GM12878 (cell line): ENCODE results near the gene HELZ. TPM values are rescaled to one million over a fixed set of nuclear protein-coding genes. Genes with fewer than 3 reads are reported as not detected.

Source experiments
- BCLAF1 ChIP-seq: fragments of 450-650 bp; IDR thresholded peaks from 2 replicates; pipeline ENCODE4 v1.6.1; 2017; ENCODE audit warnings: antibody characterized with exemption, mild to moderate bottlenecking, moderate library complexity
- BMI1 ChIP-seq: fragments of 450-650 bp; IDR thresholded peaks from 2 replicates; pipeline ENCODE4 v1.6.1; 2016; ENCODE audit warnings: mild to moderate bottlenecking, moderate library complexity, borderline replicate concordance
- CBFB ChIP-seq: IDR thresholded peaks from 2 replicates; pipeline ENCODE4 v1.6.1; 2016; ENCODE audit warnings: antibody characterized with exemption, low read depth
- CHD2 ChIP-seq: IDR thresholded peaks from 2 replicates; pipeline ENCODE4 v1.6.1; 2011; ENCODE audit warnings: low read depth, low read length, improper control_type of control experiment, borderline replicate concordance
- CTCF ChIP-seq, 3 experiments: IDR thresholded peaks in 2 of 3; conservative IDR thresholded peaks in 1 of 3; 2 replicates each; pipeline ENCODE4 v1.5.1; 2011; ENCODE audit warnings: low read depth in 3 of 3, low read length in 3 of 3, mild to moderate bottlenecking in 3 of 3, control low read depth in 2 of 3, moderate library complexity in 2 of 3, inconsistent platforms in 1 of 3, mixed read lengths in 1 of 3; ENCODE audit not compliant: control insufficient read depth in 2 of 3, insufficient read depth in 1 of 3; ENCODE audit errors: extremely low read depth in 1 of 3
- IKZF2 ChIP-seq, 2 experiments: fragments of 450-650 bp; IDR thresholded peaks; 2 replicates each; pipeline ENCODE4 v1.6.1; 2017; ENCODE audit warnings: mild to moderate bottlenecking in 2 of 2, moderate library complexity in 2 of 2
- KDM1A ChIP-seq: fragments of 200-600 bp; sonication (generic); IDR thresholded peaks from 2 replicates; pipeline ENCODE4 v1.6.1; 2016; ENCODE audit warnings: borderline replicate concordance
- KLF5 ChIP-seq: fragments of 450-650 bp; IDR thresholded peaks from 2 replicates; pipeline ENCODE4 v1.6.1; 2014; ENCODE audit warnings: mild to moderate bottlenecking; ENCODE audit not compliant: partially characterized antibody
- NFYB ChIP-seq: IDR thresholded peaks from 2 replicates; pipeline ENCODE4 v1.6.1; 2011; ENCODE audit warnings: low read depth, mild to moderate bottlenecking, low read length, improper control_type of control experiment, moderate library complexity; ENCODE audit not compliant: insufficient read depth
- NKRF ChIP-seq: fragments of 450-650 bp; conservative IDR thresholded peaks from 2 replicates; pipeline ENCODE4 v1.6.1; 2017; ENCODE audit warnings: mild to moderate bottlenecking, moderate library complexity
- POLR2A ChIP-seq: IDR thresholded peaks from 2 replicates; pipeline ENCODE4 v1.6.1; 2011; ENCODE audit warnings: low read depth, mild to moderate bottlenecking, low read length
- PRDM15 ChIP-seq: fragments of 450-650 bp; formaldehyde crosslinking; IDR thresholded peaks from 2 replicates; pipeline ENCODE4 v1.4.0; 2020; ENCODE audit warnings: mild to moderate bottlenecking, moderate library complexity
- RAD21 ChIP-seq: IDR thresholded peaks from 2 replicates; pipeline ENCODE4 v1.6.1; 2011; ENCODE audit warnings: mild to moderate bottlenecking, low read depth, low read length, moderate library complexity; ENCODE audit not compliant: insufficient read depth
- RAD51 ChIP-seq: fragments of 450-650 bp; IDR thresholded peaks from 2 replicates; pipeline ENCODE4 v1.6.1; 2016; ENCODE audit warnings: moderate library complexity, mild to moderate bottlenecking, inconsistent platforms
- SIN3A ChIP-seq: IDR thresholded peaks from 2 replicates; pipeline ENCODE4 v1.6.1; 2012; ENCODE audit warnings: low read depth, low read length, improper control_type of control experiment
- USF1 ChIP-seq: IDR thresholded peaks from 2 replicates; pipeline ENCODE4 v1.6.1; 2011; ENCODE audit warnings: borderline replicate concordance, low read depth, mild to moderate bottlenecking, moderate library complexity, mixed read lengths, low read length; ENCODE audit not compliant: insufficient read depth; ENCODE audit errors: extremely low read length
- ZBED1 ChIP-seq: IDR thresholded peaks from 2 replicates; pipeline ENCODE4 v1.6.1; 2016; ENCODE audit warnings: borderline replicate concordance
- ZNF622 ChIP-seq: fragments of 450-650 bp; IDR thresholded peaks from 2 replicates; pipeline ENCODE4 v1.6.1; 2017; ENCODE audit warnings: mild to moderate bottlenecking, inconsistent platforms
- polyA plus RNA-seq, 11 experiments: library from polyadenylated mRNA; depleted of rRNA in 4 of 11; unstranded in 6 of 11; stranded (reverse) in 5 of 11; fragments of >200 nt; fragmentation: Nextera tagmentation in 4 of 11; fragmentation: Illumina TruSeq in 1 of 11; extraction: Ambion mirVana in 4 of 11; extraction: Trizol in 1 of 11; gene quantifications; 1 replicate in 1 of 11; 2 replicates in 10 of 11; pipeline versions ENCODE4 v1.2.1 to v1.2.3, GENCODE V29; 2011 to 2016; ENCODE audit warnings: inconsistent platforms in 2 of 11, missing spikeins in 2 of 11, low read depth in 1 of 11
- total RNA-seq, 4 experiments: library from RNA; depleted of rRNA in 3 of 4; stranded (reverse); fragments of >200 nt in 3 of 4; fragmentation: Illumina TruSeq in 1 of 4; extraction: Trizol in 1 of 4; gene quantifications; 2 replicates each; pipeline versions ENCODE4 v1.2.1 to v1.2.3, GENCODE V29; 2013 to 2021

HELZ gene
- total and polyA plus RNA-seq, 10 of the 15 experiments (the other 5 are each of a cell fraction or from before 2014, with no cell fraction given): 1.5 to 36.8 (median 19.1) TPM

- TF ChIP-seq PRDM15 (CRISPR knock-in tag) (no peak), BMI1 (no peak), CBFB (peak; percentile 75), ZNF622 (no peak), NFYB (no peak), USF1 (no peak), BCLAF1 (no peak), KDM1A (no peak), ZBED1 (no peak), CHD2 (no peak), POLR2A (no peak), CTCF (IDR thresholded peaks at IDR 0.05 in 2 of 3, conservative IDR thresholded peaks at IDR 0.05 in 1 of 3; ENCODE audit: control insufficient read depth in 2 of 3, extremely low read depth in 1 of 3, insufficient read depth in 1 of 3, low read depth in 3 of 3, low read length in 3 of 3) (peak; percentile 33 to 51 (median 43); a peak in 5 of 6 replicates), IKZF2 (IDR thresholded peaks at IDR 0.05) (peak in 1 of 2 experiments; percentile 16; a peak in 2 of 4 replicates), KLF5 (no peak), NKRF (no peak), RAD21 (peak; percentile 80), RAD51 (peak; percentile 35; the same call in 1 of the 2 replicates), SIN3A (no peak)
- TF ChIP-seq, all 136 proteins: peak for 16
These were observed 162.9 kb downstream of the HELZ start (continued) for GRCh38 chr17:67082107-67082506.
